ENCODE results near the gene RPS6KA3.

RPS6KA3 gene

GRCh38 chrX:20274121-20274520 is 7.4 kb upstream of the RPS6KA3 start:
- H3K4me3 ChIP-seq (ENCODE audit: low read depth, low read length), result no peak overlapping the region
- DNase-seq (ENCODE audit: low read depth), result no peak
- TF ChIP-seq CTCF (conservative IDR thresholded peaks at IDR 0.05; ENCODE audit: low read depth, low read length), result no peak

- no peak for DNase-seq (ENCODE audit: low read depth)
- no peak overlapping the region for H3K4me3 ChIP-seq (ENCODE audit: low read depth, low read length)
- TF ChIP-seq CTCF (conservative IDR thresholded peaks at IDR 0.05; ENCODE audit: low read depth, low read length), result no peak
These were observed 5.0 kb upstream of the RPS6KA3 start for GRCh38 chrX:20271730-20272129.

- no peak overlapping the region for H3K4me3 ChIP-seq (ENCODE audit: low read depth, low read length)
- no peak for DNase-seq (ENCODE audit: low read depth)
- no peak for TF ChIP-seq CTCF (conservative IDR thresholded peaks at IDR 0.05; ENCODE audit: low read depth, low read length)
These were observed 4.5 kb upstream of the RPS6KA3 start for GRCh38 chrX:20271186-20271585.

GRCh38 chrX:20270562-20270890 is 3.8 kb upstream of the RPS6KA3 start:
- H3K4me3 ChIP-seq (ENCODE audit: low read depth, low read length), result no peak overlapping the region
- peak; percentile 16 for DNase-seq (ENCODE audit: low read depth)
- no peak for TF ChIP-seq CTCF (conservative IDR thresholded peaks at IDR 0.05; ENCODE audit: low read depth, low read length)

GRCh38 chrX:20269848-20270561 is 3.3 kb upstream of the RPS6KA3 start:
- no peak for DNase-seq (ENCODE audit: low read depth)
- no peak overlapping the region for H3K4me3 ChIP-seq (ENCODE audit: low read depth, low read length)

GRCh38 chrX:20267931-20268701 is 1.4 kb upstream of the RPS6KA3 start:
- no peak for TF ChIP-seq CTCF (conservative IDR thresholded peaks at IDR 0.05; ENCODE audit: low read depth, low read length)
- DNase-seq (ENCODE audit: low read depth), result peak; percentile 55
- peak overlapping the region; percentile 69 for H3K4me3 ChIP-seq (ENCODE audit: low read depth, low read length)

More at GRCh38 chrX:20269848-20270561, 3.3 kb upstream of the RPS6KA3 start:
- no peak for TF ChIP-seq CTCF (conservative IDR thresholded peaks at IDR 0.05; ENCODE audit: low read depth, low read length)

GRCh38 chrX:20267607-20267930 is 860 bp upstream of the RPS6KA3 start:
- TF ChIP-seq CTCF (conservative IDR thresholded peaks at IDR 0.05; ENCODE audit: low read depth, low read length), result no peak
- peak overlapping the region; percentile 69 for H3K4me3 ChIP-seq (ENCODE audit: low read depth, low read length)
- DNase-seq (ENCODE audit: low read depth), result no peak
